Ectodermal cell (in vitro differentiated cells): ENCODE data around the gene HGFAC.

Experiments used
- H3K27ac ChIP-seq: 2 replicates; pipeline ENCODE4 v1.7.0; 2013; ENCODE audit warnings: mild to moderate bottlenecking, low read depth, low read length; ENCODE audit not compliant: insufficient read depth, poor library complexity, severe bottlenecking
- H3K27me3 ChIP-seq: 2 replicates; pipeline ENCODE4 v1.7.0; 2013; ENCODE audit warnings: mild to moderate bottlenecking, low read length; ENCODE audit not compliant: insufficient read depth, control insufficient read depth, poor library complexity, severe bottlenecking
- H3K36me3 ChIP-seq: one replicate; pipeline ENCODE4 v1.7.0; 2013; ENCODE audit warnings: low read length; ENCODE audit not compliant: control insufficient read depth, insufficient read depth
- H3K4me1 ChIP-seq: one replicate; pipeline ENCODE4 v1.7.0; 2013; ENCODE audit warnings: low read length; ENCODE audit not compliant: control insufficient read depth, insufficient read depth
- H3K4me3 ChIP-seq: 2 replicates; pipeline ENCODE4 v1.7.0; 2013; ENCODE audit warnings: low read depth, low read length, control low read depth; ENCODE audit not compliant: insufficient read depth
- H3K9me3 ChIP-seq: 2 replicates; pipeline ENCODE4 v1.7.0; 2013; ENCODE audit warnings: mild to moderate bottlenecking, low read length, moderate library complexity; ENCODE audit not compliant: control insufficient read depth
- WGBS, 2 experiments: methylation state at CpG; one replicate each; pipeline ENCODE4 v1.1.7; 2013; ENCODE audit warnings: missing lambda C conversion rate in 2 of 2; 5-methylcytosine and 5-hydroxymethylcytosine counted together

HGFAC gene

GRCh38 chr4:3498407-3498806 is 56.6 kb downstream of the HGFAC start:
- H3K36me3 ChIP-seq = no peaks in the 10 kb centered on the region
- H3K4me3 ChIP-seq = no peak overlapping the region
- 91 to 93% methylated on average over 11 of the region's 11 CpGs for WGBS, 2 experiments
- H3K27me3 ChIP-seq = no peaks in the 10 kb centered on the region
- H3K27ac ChIP-seq = no peak overlapping the region
- no peaks in the 10 kb centered on the region for H3K9me3 ChIP-seq
- peaks cover 25% of the 10 kb centered on the region for H3K4me1 ChIP-seq
